Sigmoid colon (tissue), 4 donors: Measurements from ENCODE around the gene MINDY4.

Experiments
- CTCF ChIP-seq, 4 experiments: fragments of 450-650 bp in 3 of 4; fragments of 200-600 bp in 1 of 4; IDR thresholded peaks; one replicate each; pipeline ENCODE4 v1.5.1; 2016 to 2019; ENCODE audit warnings: antibody characterized with exemption in 4 of 4, mild to moderate bottlenecking in 3 of 4, moderate library complexity in 2 of 4
- EP300 ChIP-seq, 4 donors: sonication (generic); formaldehyde crosslinking; IDR thresholded peaks; one replicate each; pipeline ENCODE4 v1.6.1; 2017; ENCODE audit warnings: antibody characterized with exemption in 4 of 4
- POLR2A ChIP-seq, 2 donors: fragments of 450-650 bp; IDR thresholded peaks; one replicate each; pipeline ENCODE4 v1.6.1; 2016; ENCODE audit warnings: antibody characterized with exemption in 2 of 2, mild to moderate bottlenecking in 2 of 2, moderate library complexity in 2 of 2
- POLR2AphosphoS5 ChIP-seq, 4 donors: sonication (generic); formaldehyde crosslinking; IDR thresholded peaks; one replicate each; pipeline ENCODE4 v1.6.1; 2017; ENCODE audit warnings: antibody characterized with exemption in 4 of 4

DNA sequence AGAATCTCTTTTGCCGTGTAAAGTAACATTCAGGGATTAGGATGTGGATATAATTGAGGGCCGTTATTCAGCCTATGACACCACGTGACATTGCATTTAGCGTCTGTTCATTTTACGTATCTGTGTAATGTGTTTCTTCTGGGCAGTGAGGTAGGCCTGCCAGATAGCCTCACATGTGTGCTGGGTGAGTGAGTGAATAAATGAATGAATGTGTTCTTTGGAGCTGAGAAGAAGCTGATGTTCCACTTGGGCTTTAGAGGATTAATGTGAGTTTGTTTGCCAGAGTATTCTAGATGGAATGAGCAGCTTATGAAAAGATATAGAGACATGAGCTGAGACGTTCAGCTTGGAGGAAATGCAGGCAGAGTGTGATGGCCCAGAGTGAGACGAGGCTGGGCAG, 55.0 kb downstream of the MINDY4 start:
- TF ChIP-seq CTCF (IDR thresholded peaks at IDR 0.05) (no peak), POLR2A (IDR thresholded peaks at IDR 0.05) (no peak), POLR2AphosphoS5 (IDR thresholded peaks at IDR 0.05) (no peak), EP300 (IDR thresholded peaks at IDR 0.05) (no peak)
